ENCODE results near the gene ANKLE1. TPM values are rescaled to one million over a fixed set of nuclear protein-coding genes. Genes with fewer than 3 reads are reported as not detected.

Gene ANKLE1
- total and polyA plus RNA-seq, 2 experiments from 2014 or later, result 9.1 to 20.2 TPM

DNA sequence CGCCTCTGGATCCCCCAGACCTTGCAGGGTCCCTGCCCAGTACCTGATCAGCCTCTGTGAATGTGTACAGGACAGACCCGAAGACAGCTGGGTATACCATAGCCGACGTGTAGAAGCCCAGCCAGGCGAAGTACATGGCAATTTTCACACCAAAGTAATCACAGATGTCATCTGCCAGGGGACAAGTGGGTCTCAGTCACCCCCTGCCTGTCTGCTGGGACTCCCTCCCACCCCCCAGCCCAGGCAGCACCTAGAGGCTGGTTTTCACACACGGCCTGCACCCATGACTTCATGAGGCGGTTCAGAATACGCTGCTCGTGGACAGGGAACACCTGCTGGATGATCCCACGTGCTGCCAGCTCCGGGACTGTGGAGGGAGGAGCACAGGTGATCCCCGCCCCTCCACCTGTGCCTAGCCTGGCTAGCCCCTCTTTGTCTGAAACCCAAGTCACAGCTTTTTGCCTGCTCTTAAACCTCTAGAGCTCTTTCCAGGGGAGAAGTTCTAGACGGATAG lies 49.4 kb downstream of the ANKLE1 start (continued):
- TF ChIP-seq, protein P1, sequence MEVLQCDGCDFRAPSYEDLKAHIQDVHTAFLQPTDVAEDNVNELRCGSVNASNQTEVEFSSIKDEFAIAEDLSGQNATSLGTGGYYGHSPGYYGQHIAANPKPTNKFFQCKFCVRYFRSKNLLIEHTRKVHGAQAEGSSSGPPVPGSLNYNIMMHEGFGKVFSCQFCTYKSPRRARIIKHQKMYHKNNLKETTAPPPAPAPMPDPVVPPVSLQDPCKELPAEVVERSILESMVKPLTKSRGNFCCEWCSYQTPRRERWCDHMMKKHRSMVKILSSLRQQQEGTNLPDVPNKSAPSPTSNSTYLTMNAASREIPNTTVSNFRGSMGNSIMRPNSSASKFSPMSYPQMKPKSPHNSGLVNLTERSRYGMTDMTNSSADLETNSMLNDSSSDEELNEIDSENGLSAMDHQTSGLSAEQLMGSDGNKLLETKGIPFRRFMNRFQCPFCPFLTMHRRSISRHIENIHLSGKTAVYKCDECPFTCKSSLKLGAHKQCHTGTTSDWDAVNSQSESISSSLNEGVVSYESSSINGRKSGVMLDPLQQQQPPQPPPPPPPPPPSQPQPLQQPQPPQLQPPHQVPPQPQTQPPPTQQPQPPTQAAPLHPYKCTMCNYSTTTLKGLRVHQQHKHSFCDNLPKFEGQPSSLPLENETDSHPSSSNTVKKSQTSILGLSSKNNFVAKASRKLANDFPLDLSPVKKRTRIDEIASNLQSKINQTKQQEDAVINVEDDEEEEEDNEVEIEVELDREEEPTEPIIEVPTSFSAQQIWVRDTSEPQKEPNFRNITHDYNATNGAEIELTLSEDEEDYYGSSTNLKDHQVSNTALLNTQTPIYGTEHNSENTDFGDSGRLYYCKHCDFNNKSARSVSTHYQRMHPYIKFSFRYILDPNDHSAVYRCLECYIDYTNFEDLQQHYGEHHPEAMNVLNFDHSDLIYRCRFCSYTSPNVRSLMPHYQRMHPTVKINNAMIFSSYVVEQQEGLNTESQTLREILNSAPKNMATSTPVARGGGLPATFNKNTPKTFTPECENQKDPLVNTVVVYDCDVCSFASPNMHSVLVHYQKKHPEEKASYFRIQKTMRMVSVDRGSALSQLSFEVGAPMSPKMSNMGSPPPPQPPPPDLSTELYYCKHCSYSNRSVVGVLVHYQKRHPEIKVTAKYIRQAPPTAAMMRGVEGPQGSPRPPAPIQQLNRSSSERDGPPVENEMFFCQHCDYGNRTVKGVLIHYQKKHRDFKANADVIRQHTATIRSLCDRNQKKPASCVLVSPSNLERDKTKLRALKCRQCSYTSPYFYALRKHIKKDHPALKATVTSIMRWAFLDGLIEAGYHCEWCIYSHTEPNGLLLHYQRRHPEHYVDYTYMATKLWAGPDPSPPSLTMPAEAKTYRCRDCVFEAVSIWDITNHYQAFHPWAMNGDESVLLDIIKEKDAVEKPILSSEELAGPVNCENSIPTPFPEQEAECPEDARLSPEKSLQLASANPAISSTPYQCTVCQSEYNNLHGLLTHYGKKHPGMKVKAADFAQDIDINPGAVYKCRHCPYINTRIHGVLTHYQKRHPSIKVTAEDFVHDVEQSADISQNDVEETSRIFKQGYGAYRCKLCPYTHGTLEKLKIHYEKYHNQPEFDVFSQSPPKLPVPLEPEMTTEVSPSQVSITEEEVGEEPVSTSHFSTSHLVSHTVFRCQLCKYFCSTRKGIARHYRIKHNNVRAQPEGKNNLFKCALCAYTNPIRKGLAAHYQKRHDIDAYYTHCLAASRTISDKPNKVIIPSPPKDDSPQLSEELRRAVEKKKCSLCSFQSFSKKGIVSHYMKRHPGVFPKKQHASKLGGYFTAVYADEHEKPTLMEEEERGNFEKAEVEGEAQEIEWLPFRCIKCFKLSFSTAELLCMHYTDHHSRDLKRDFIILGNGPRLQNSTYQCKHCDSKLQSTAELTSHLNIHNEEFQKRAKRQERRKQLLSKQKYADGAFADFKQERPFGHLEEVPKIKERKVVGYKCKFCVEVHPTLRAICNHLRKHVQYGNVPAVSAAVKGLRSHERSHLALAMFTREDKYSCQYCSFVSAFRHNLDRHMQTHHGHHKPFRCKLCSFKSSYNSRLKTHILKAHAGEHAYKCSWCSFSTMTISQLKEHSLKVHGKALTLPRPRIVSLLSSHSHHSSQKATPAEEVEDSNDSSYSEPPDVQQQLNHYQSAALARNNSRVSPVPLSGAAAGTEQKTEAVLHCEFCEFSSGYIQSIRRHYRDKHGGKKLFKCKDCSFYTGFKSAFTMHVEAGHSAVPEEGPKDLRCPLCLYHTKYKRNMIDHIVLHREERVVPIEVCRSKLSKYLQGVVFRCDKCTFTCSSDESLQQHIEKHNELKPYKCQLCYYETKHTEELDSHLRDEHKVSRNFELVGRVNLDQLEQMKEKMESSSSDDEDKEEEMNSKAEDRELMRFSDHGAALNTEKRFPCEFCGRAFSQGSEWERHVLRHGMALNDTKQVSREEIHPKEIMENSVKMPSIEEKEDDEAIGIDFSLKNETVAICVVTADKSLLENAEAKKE (CRISPR knock-in tag; IDR thresholded peaks at IDR 0.05), result no peak
- no peak for TF ChIP-seq NANOG (IDR thresholded peaks at IDR 0.05; ENCODE audit: borderline replicate concordance)

DNA sequence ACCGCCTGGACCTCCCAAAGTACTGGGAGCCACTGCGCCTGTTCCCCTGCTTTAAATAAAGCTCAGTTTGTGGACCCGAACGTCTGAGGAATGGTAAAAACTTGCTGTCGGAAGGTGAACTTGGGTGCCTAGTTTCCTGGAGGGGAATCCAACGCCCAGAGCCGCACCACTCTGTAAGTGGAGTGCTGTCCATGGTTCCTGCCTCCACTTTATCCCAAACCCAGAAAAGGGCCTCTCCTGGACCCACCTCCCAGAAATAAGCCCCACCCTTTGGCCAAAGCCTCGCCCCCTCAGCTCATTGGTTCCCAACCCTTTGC lies 50.6 kb downstream of the ANKLE1 start:
- H3K27me3 ChIP-seq (ENCODE audit: insufficient read depth), result peaks cover 9% of the 10 kb centered on the region; the same call in 1 of the 2 replicates
- no peak for ATAC-seq
- DNase-seq (ENCODE audit: low spot score), result no peak
- no peak overlapping the region for H3K4me3 ChIP-seq
- H3K4me1 ChIP-seq (ENCODE audit: insufficient read depth), result peaks cover 2% of the 10 kb centered on the region; the same call in 1 of the 2 replicates
- no peak overlapping the region for H2AFZ ChIP-seq
- no peaks in the 10 kb centered on the region for H4K20me1 ChIP-seq (replicated peaks; ENCODE audit: insufficient read depth)
- H3K4me2 ChIP-seq, result no peak overlapping the region
- no peak overlapping the region for H3K27ac ChIP-seq (ENCODE audit: low read depth)
- Mint-ChIP-seq H3K27ac (no peak overlapping the region), H3K4me1 (peaks cover 22% of the 10 kb centered on the region), H3K9me3 (peaks cover 5% of the 10 kb centered on the region; the same call in 2 of the 3 replicates), H3K27me3 (ENCODE audit: insufficient read depth, low read depth, poor library complexity) (peaks cover 19% of the 10 kb centered on the region), H3K4me3 (no peak overlapping the region), H3K36me3 (ENCODE audit: low read depth) (peaks cover 18% of the 10 kb centered on the region)
- H3K36me3 ChIP-seq (ENCODE audit: insufficient read depth), result no peaks in the 10 kb centered on the region
- no peaks in the 10 kb centered on the region for H3K79me2 ChIP-seq (replicated peaks; ENCODE audit: insufficient read depth)
- no peaks in the 10 kb centered on the region for H3K9me2 ChIP-seq (ENCODE audit: insufficient read depth)
- TF ChIP-seq EZH2 (IDR thresholded peaks at IDR 0.05; ENCODE audit: low read depth, unreplicated experiment) (no peak), CREB1 (CRISPR knock-in tag; IDR thresholded peaks at IDR 0.05; ENCODE audit: low read depth) (no peak), EZH2phosphoT487 (IDR thresholded peaks at IDR 0.05; ENCODE audit: unreplicated experiment) (no peak), ZNF114 (CRISPR knock-in tag; IDR thresholded peaks at IDR 0.05) (no peak), JUNB (IDR thresholded peaks at IDR 0.05; ENCODE audit: unreplicated experiment) (no peak)
- TF ChIP-seq, protein P2, sequence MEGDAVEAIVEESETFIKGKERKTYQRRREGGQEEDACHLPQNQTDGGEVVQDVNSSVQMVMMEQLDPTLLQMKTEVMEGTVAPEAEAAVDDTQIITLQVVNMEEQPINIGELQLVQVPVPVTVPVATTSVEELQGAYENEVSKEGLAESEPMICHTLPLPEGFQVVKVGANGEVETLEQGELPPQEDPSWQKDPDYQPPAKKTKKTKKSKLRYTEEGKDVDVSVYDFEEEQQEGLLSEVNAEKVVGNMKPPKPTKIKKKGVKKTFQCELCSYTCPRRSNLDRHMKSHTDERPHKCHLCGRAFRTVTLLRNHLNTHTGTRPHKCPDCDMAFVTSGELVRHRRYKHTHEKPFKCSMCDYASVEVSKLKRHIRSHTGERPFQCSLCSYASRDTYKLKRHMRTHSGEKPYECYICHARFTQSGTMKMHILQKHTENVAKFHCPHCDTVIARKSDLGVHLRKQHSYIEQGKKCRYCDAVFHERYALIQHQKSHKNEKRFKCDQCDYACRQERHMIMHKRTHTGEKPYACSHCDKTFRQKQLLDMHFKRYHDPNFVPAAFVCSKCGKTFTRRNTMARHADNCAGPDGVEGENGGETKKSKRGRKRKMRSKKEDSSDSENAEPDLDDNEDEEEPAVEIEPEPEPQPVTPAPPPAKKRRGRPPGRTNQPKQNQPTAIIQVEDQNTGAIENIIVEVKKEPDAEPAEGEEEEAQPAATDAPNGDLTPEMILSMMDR (conservative IDR thresholded peaks at IDR 0.05; ENCODE audit: low read depth in 2 of 2), result no peak
- TF ChIP-seq, protein P3, sequence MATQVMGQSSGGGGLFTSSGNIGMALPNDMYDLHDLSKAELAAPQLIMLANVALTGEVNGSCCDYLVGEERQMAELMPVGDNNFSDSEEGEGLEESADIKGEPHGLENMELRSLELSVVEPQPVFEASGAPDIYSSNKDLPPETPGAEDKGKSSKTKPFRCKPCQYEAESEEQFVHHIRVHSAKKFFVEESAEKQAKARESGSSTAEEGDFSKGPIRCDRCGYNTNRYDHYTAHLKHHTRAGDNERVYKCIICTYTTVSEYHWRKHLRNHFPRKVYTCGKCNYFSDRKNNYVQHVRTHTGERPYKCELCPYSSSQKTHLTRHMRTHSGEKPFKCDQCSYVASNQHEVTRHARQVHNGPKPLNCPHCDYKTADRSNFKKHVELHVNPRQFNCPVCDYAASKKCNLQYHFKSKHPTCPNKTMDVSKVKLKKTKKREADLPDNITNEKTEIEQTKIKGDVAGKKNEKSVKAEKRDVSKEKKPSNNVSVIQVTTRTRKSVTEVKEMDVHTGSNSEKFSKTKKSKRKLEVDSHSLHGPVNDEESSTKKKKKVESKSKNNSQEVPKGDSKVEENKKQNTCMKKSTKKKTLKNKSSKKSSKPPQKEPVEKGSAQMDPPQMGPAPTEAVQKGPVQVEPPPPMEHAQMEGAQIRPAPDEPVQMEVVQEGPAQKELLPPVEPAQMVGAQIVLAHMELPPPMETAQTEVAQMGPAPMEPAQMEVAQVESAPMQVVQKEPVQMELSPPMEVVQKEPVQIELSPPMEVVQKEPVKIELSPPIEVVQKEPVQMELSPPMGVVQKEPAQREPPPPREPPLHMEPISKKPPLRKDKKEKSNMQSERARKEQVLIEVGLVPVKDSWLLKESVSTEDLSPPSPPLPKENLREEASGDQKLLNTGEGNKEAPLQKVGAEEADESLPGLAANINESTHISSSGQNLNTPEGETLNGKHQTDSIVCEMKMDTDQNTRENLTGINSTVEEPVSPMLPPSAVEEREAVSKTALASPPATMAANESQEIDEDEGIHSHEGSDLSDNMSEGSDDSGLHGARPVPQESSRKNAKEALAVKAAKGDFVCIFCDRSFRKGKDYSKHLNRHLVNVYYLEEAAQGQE (IDR thresholded peaks at IDR 0.05; ENCODE audit: unreplicated experiment), result peak; percentile 70
- H3F3A ChIP-seq (replicated peaks; ENCODE audit: low read depth), result peaks cover 20% of the 10 kb centered on the region

All from GM23338 (cell line).